B cell (primary cell): Measurements from ENCODE around the gene PHF19.

ENCODE experiments used
- CTCF ChIP-seq: fragments of 200-600 bp; IDR thresholded peaks from one replicate; pipeline ENCODE4 v1.8.0; 2022; ENCODE audit warnings: antibody characterized with exemption, mild to moderate bottlenecking
- EZH2 ChIP-seq: IDR thresholded peaks from 2 replicates; pipeline ENCODE4 v1.6.1; 2012; ENCODE audit warnings: borderline replicate concordance, low read depth, mild to moderate bottlenecking, moderate library complexity, low read length; ENCODE audit not compliant: insufficient read depth, poor library complexity, severe bottlenecking

DNA sequence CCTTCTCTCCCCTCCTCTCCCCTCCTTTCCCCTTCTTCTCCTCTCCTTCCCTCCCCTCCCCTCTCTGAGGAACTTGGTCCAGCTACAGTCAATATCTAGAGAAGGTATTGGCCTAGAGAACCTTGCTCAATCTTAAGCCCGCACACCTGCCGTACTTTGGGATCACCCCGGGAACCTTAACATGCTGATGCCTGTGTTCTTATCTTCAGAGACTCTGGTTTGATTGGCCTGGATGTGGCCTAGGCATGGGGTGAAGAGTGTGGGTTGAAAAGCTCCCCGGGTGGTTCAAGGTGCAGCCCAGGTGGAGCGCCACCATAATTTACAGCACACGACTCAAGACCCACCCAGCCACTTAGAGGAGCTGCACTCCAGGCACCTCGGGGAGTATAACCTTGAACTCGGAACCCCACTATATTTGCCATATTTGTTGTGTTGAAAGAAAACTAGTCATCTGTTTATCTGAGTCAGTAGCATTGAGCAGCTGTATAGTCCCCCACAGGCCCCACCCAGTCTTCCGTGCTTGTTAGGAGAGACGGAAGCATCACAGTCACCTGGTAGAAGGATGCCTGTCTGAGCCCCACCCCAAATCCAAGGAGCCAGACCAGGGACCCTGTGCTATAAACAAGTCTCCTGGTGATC, 14.4 kb upstream of the PHF19 start:
- TF ChIP-seq CTCF = no peak
- no peak for TF ChIP-seq EZH2
